NCI-H526 treated with DMSO at 0.1 percent for 48 hours (cell line): Measurements from ENCODE around the gene DERA.

Source experiments
- DNase-seq: peaks from one replicate; lab custom pipeline; 2025; lab: John Stamatoyannopoulos, UW

Gene DERA

GRCh38 chr12:16074894-16075293 is 163.8 kb downstream of the DERA start:
- no peak for DNase-seq

- no peak for DNase-seq
Measured at GRCh38 chr12:16075887-16076286, 164.8 kb downstream of the DERA start.

- DNase-seq = no peak
Measured at GRCh38 chr12:16076557-16076956, 165.4 kb downstream of the DERA start.

- no peak for DNase-seq
Measured at GRCh38 chr12:16076970-16077522, 165.9 kb downstream of the DERA start.

GRCh38 chr12:16086462-16086861 is 175.3 kb downstream of the DERA start:
- no peak for DNase-seq

- DNase-seq = no peak
Measured at GRCh38 chr12:16086942-16087341, 175.8 kb downstream of the DERA start.
